HEK293 (cell line): ENCODE results near the gene ASXL2.

Experiments used
- CTCF ChIA-PET: fragments of 350-600 bp; formaldehyde crosslinking; extraction: SDS; loops from one replicate; lab custom pipeline; 2021; ENCODE audit warnings: antibody characterized with exemption; lab: Yijun Ruan, JAX
- POLR2A ChIA-PET: fragments of 300-600 bp; formaldehyde crosslinking; extraction: SDS; loops from one replicate; lab custom pipeline; 2020; ENCODE audit warnings: antibody characterized with exemption, inconsistent platforms; lab: Yijun Ruan, JAX
- H3K27ac ChIP-seq: fragments of 200-500 bp; sonication (Bioruptor generic); 2 replicates; pipeline ENCODE4 v1.5.1; 2014; ENCODE audit warnings: low read depth, low read length, control low read depth, inconsistent platforms; ENCODE audit errors: extremely low read depth
- H3K36me3 ChIP-seq, 2 experiments: fragments of 200-500 bp in 1 of 2; sonication (Bioruptor generic) in 1 of 2; 1 replicate in 1 of 2; 2 replicates in 1 of 2; pipeline ENCODE4 v1.5.1; 2014 to 2017; ENCODE audit warnings: inconsistent platforms in 2 of 2, low read length in 2 of 2; ENCODE audit not compliant: control insufficient read depth in 2 of 2, insufficient read depth in 1 of 2
- H3K4me1 ChIP-seq: fragments of 200-500 bp; sonication (Bioruptor generic); 2 replicates; pipeline ENCODE4 v1.5.1; 2014; ENCODE audit warnings: mild to moderate bottlenecking, low read length, inconsistent platforms; ENCODE audit not compliant: control insufficient read depth, insufficient read depth
- H3K4me3 ChIP-seq: 2 replicates; pipeline ENCODE4 v1.5.1; 2011; ENCODE audit warnings: low read depth, mild to moderate bottlenecking, control low read depth, low read length, moderate library complexity
- H3K9me3 ChIP-seq: fragments of 200-500 bp; sonication (Bioruptor generic); 2 replicates; pipeline ENCODE4 v1.5.1; 2014; ENCODE audit warnings: low read depth, low read length, inconsistent platforms; ENCODE audit not compliant: control insufficient read depth, insufficient read depth
- BCL11B ChIP-seq: fragments of 450-650 bp; formaldehyde crosslinking; IDR thresholded peaks from 2 replicates; pipeline ENCODE4 v1.5.1; 2016; ENCODE audit warnings: low read depth, missing biosample characterization, missing genetic modification characterization
- SP2 ChIP-seq: fragments of 450-650 bp; formaldehyde crosslinking; IDR thresholded peaks from 2 replicates; pipeline ENCODE4 v1.5.1; 2016; ENCODE audit warnings: missing biosample characterization, missing genetic modification characterization
- TRIM28 ChIP-seq: IDR thresholded peaks from 2 replicates; pipeline ENCODE4 v1.6.1; 2011; ENCODE audit warnings: low read length, control low read depth, borderline replicate concordance
- YY2 ChIP-seq: fragments of 450-650 bp; formaldehyde crosslinking; IDR thresholded peaks from 2 replicates; pipeline ENCODE4 v1.5.1; 2016; ENCODE audit warnings: missing biosample characterization, missing genetic modification characterization
- ZBTB21 ChIP-seq: fragments of 450-650 bp; formaldehyde crosslinking; IDR thresholded peaks from 2 replicates; pipeline ENCODE4 v1.5.1; 2017; ENCODE audit warnings: missing biosample characterization, missing genetic modification characterization
- ZFHX2 ChIP-seq: fragments of 450-650 bp; formaldehyde crosslinking; conservative IDR thresholded peaks from 2 replicates; pipeline ENCODE4 v1.5.1; 2016; ENCODE audit warnings: missing biosample characterization, missing genetic modification characterization
- ZFP41 ChIP-seq: fragments of 450-650 bp; formaldehyde crosslinking; IDR thresholded peaks from 2 replicates; pipeline ENCODE4 v1.5.1; 2016; ENCODE audit warnings: missing biosample characterization, missing genetic modification characterization, borderline replicate concordance
- ZNF114 ChIP-seq: fragments of 450-650 bp; formaldehyde crosslinking; IDR thresholded peaks from 2 replicates; pipeline ENCODE4 v1.5.0; 2017; ENCODE audit warnings: missing biosample characterization, missing genetic modification characterization
- ZNF274 ChIP-seq, 2 experiments: fragments of 200-500 bp in 1 of 2; fragments of 450-650 bp in 1 of 2; sonication (Bioruptor generic) in 1 of 2; formaldehyde crosslinking in 1 of 2; IDR thresholded peaks; 2 replicates each; pipeline versions ENCODE4 v1.5.1 to v1.6.1; 2014 to 2016; ENCODE audit warnings: borderline replicate concordance in 1 of 2, inconsistent platforms in 1 of 2, low read length in 1 of 2, missing biosample characterization in 1 of 2, missing genetic modification characterization in 1 of 2
- ZNF302 ChIP-seq: fragments of 450-650 bp; formaldehyde crosslinking; IDR thresholded peaks from 2 replicates; pipeline ENCODE4 v1.5.1; 2016; ENCODE audit warnings: missing biosample characterization, missing genetic modification characterization, low read depth
- ZNF501 ChIP-seq: fragments of 450-650 bp; formaldehyde crosslinking; IDR thresholded peaks from 2 replicates; pipeline ENCODE4 v1.5.1; 2016; ENCODE audit warnings: missing biosample characterization, missing genetic modification characterization
- ZNF510 ChIP-seq: fragments of 450-650 bp; formaldehyde crosslinking; IDR thresholded peaks from 2 replicates; pipeline ENCODE4 v1.5.1; 2018; ENCODE audit warnings: mild to moderate bottlenecking, missing genetic modification characterization, missing biosample characterization; ENCODE audit not compliant: insufficient replicate concordance
- ZNF670 ChIP-seq: fragments of 450-650 bp; formaldehyde crosslinking; IDR thresholded peaks from 2 replicates; pipeline ENCODE4 v1.5.1; 2016; ENCODE audit warnings: missing biosample characterization, missing genetic modification characterization, low read depth
- ZNF777 ChIP-seq: fragments of 450-650 bp; formaldehyde crosslinking; IDR thresholded peaks from 2 replicates; pipeline ENCODE4 v1.5.1; 2017; ENCODE audit warnings: missing biosample characterization, missing genetic modification characterization, borderline replicate concordance
- ZNF792 ChIP-seq: fragments of 450-650 bp; formaldehyde crosslinking; IDR thresholded peaks from 2 replicates; pipeline ENCODE4 v1.5.1; 2016; ENCODE audit warnings: missing biosample characterization, missing genetic modification characterization
- TF ChIP-seq, protein P1 (sequence below): fragments of 450-650 bp; formaldehyde crosslinking; conservative IDR thresholded peaks from 2 replicates; pipeline ENCODE4 v1.5.1; 2016; ENCODE audit warnings: low read depth, missing biosample characterization, missing genetic modification characterization
- TF ChIP-seq, protein P2 (sequence below): fragments of 450-650 bp; formaldehyde crosslinking; optimal IDR thresholded peaks from 2 replicates; pipeline ENCODE3; 2016; ENCODE audit warnings: missing biosample characterization, mild to moderate bottlenecking, missing genetic modification characterization
- TF ChIP-seq, protein P3 (sequence below): fragments of 450-650 bp; formaldehyde crosslinking; conservative IDR thresholded peaks from 2 replicates; pipeline ENCODE4 v1.5.1; 2016; ENCODE audit warnings: low read depth, missing biosample characterization, missing genetic modification characterization
- TF ChIP-seq, protein P4 (sequence below): fragments of 450-650 bp; formaldehyde crosslinking; IDR thresholded peaks from 2 replicates; pipeline ENCODE4 v1.5.1; 2016; ENCODE audit warnings: missing biosample characterization, missing genetic modification characterization

ASXL2 gene

DNA sequence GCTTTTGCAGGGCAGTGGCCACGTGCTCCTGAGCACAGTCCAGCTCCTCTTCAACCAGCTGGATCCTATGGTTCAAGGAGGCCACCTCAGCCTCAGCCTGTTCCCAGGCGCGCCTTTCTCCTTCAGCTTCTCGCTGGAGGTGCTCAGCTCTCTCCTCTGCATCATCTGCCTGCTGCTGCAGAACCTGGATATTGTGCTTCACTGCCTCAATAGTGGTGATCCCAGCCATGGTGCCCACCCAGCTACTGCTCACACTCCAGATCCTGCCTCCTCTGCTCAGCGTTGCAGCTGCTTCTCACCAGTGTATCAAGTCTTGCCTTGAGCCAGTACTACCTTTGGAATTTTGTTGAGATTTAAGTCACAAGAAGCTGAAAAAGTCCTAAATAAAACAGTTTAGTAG is 67.9 kb downstream of the ASXL2 start (continued):
- TF ChIP-seq, protein P1, sequence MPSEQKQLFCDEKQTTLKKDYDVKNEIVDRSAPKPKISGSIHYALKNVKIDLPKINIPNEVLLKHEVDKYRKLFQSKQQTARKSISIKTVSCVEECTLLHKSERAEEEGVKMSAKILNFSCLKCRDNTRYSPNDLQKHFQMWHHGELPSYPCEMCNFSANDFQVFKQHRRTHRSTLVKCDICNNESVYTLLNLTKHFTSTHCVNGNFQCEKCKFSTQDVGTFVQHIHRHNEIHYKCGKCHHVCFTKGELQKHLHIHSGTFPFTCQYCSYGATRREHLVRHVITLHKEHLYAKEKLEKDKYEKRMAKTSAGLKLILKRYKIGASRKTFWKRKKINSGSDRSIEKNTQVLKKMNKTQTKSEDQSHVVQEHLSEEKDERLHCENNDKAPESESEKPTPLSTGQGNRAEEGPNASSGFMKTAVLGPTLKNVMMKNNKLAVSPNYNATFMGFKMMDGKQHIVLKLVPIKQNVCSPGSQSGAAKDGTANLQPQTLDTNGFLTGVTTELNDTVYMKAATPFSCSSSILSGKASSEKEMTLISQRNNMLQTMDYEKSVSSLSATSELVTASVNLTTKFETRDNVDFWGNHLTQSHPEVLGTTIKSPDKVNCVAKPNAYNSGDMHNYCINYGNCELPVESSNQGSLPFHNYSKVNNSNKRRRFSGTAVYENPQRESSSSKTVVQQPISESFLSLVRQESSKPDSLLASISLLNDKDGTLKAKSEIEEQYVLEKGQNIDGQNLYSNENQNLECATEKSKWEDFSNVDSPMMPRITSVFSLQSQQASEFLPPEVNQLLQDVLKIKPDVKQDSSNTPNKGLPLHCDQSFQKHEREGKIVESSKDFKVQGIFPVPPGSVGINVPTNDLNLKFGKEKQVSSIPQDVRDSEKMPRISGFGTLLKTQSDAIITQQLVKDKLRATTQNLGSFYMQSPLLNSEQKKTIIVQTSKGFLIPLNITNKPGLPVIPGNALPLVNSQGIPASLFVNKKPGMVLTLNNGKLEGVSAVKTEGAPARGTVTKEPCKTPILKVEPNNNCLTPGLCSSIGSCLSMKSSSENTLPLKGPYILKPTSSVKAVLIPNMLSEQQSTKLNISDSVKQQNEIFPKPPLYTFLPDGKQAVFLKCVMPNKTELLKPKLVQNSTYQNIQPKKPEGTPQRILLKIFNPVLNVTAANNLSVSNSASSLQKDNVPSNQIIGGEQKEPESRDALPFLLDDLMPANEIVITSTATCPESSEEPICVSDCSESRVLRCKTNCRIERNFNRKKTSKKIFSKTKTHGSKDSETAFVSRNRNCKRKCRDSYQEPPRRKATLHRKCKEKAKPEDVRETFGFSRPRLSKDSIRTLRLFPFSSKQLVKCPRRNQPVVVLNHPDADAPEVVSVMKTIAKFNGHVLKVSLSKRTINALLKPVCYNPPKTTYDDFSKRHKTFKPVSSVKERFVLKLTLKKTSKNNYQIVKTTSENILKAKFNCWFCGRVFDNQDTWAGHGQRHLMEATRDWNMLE (tag by site-specific recombination): no peak
- no peak for TF ChIP-seq ZNF510
- no peak for TF ChIP-seq ZNF274 (IDR thresholded peaks at IDR 0.05; ENCODE audit: low read length)
- no peak for TF ChIP-seq ZNF274 (tag by site-specific recombination; IDR thresholded peaks at IDR 0.05; ENCODE audit: borderline replicate concordance)
- TF ChIP-seq ZFP41 (tag by site-specific recombination): no peak
- no peak for TF ChIP-seq YY2 (tag by site-specific recombination)
- TF ChIP-seq, all 188 proteins: peak for 0

DNA sequence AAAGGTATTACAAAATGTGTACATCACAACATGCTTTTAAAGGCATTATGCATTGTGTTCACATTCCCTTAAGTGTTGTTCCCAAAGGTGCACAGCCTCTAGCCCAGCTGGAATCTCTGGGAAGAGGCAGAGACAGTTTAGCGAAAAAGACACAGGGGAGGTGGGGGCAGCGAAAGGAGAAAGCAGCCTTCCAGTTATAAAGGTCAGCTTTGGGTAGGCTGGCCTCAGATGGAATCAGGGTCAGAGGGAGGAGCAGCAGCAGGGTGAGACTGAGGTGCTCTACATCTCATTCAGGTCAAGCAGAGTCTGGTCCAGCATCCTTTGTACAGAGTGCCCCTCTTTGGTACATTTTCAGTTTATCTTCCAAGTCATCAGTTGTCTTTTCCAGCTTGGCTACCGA is 68.6 kb downstream of the ASXL2 start:
- H3K27ac ChIP-seq: no peak overlapping the region
- H3K4me1 ChIP-seq: 0 out of 2 replicates have a peak, but pooled peaks cover 4% of the 10 kb centered on the region
- H3K36me3 ChIP-seq: peaks cover 5 to 12% of the 10 kb centered on the region in 2 experiments
- no peak overlapping the region for H3K4me3 ChIP-seq
- CTCF ChIA-PET: interaction anchor here (0.6 to 0.7 kb wide), 2 partner anchors 69 to 189 kb away, joined by 3 read pairs; partner anchors contain the start of gene ASXL2
- POLR2A ChIA-PET: interaction anchor here (0.6 kb wide), 1 partner anchor 15 kb away, joined by 3 read pairs; no protein-coding TSS in a partner anchor
- H3K9me3 ChIP-seq: no peaks in the 10 kb centered on the region
- TF ChIP-seq ZNF670 (tag by site-specific recombination) (no peak), ZBTB21 (no peak), TRIM28 (no peak), ZNF777 (tag by site-specific recombination) (no peak), BCL11B (tag by site-specific recombination) (no peak), ZNF114 (tag by site-specific recombination) (no peak), ZNF501 (tag by site-specific recombination) (no peak), SP2 (tag by site-specific recombination) (no peak), ZFHX2 (tag by site-specific recombination) (no peak), ZNF792 (tag by site-specific recombination) (no peak), ZNF302 (tag by site-specific recombination) (no peak)
- TF ChIP-seq, protein P2, sequence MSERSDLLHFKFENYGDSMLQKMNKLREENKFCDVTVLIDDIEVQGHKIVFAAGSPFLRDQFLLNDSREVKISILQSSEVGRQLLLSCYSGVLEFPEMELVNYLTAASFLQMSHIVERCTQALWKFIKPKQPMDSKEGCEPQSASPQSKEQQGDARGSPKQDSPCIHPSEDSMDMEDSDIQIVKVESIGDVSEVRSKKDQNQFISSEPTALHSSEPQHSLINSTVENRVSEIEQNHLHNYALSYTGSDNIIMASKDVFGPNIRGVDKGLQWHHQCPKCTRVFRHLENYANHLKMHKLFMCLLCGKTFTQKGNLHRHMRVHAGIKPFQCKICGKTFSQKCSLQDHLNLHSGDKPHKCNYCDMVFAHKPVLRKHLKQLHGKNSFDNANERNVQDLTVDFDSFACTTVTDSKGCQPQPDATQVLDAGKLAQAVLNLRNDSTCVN: no peak
- TF ChIP-seq, protein P3, sequence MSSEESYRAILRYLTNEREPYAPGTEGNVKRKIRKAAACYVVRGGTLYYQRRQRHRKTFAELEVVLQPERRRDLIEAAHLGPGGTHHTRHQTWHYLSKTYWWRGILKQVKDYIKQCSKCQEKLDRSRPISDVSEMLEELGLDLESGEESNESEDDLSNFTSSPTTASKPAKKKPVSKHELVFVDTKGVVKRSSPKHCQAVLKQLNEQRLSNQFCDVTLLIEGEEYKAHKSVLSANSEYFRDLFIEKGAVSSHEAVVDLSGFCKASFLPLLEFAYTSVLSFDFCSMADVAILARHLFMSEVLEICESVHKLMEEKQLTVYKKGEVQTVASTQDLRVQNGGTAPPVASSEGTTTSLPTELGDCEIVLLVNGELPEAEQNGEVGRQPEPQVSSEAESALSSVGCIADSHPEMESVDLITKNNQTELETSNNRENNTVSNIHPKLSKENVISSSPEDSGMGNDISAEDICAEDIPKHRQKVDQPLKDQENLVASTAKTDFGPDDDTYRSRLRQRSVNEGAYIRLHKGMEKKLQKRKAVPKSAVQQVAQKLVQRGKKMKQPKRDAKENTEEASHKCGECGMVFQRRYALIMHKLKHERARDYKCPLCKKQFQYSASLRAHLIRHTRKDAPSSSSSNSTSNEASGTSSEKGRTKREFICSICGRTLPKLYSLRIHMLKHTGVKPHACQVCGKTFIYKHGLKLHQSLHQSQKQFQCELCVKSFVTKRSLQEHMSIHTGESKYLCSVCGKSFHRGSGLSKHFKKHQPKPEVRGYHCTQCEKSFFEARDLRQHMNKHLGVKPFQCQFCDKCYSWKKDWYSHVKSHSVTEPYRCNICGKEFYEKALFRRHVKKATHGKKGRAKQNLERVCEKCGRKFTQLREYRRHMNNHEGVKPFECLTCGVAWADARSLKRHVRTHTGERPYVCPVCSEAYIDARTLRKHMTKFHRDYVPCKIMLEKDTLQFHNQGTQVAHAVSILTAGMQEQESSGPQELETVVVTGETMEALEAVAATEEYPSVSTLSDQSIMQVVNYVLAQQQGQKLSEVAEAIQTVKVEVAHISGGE (tag by site-specific recombination): no peak
- TF ChIP-seq, protein P4, sequence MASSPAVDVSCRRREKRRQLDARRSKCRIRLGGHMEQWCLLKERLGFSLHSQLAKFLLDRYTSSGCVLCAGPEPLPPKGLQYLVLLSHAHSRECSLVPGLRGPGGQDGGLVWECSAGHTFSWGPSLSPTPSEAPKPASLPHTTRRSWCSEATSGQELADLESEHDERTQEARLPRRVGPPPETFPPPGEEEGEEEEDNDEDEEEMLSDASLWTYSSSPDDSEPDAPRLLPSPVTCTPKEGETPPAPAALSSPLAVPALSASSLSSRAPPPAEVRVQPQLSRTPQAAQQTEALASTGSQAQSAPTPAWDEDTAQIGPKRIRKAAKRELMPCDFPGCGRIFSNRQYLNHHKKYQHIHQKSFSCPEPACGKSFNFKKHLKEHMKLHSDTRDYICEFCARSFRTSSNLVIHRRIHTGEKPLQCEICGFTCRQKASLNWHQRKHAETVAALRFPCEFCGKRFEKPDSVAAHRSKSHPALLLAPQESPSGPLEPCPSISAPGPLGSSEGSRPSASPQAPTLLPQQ (tag by site-specific recombination): no peak
